Neural cell (in vitro differentiated cells): Measurements from ENCODE around the gene LURAP1L. TPM values are rescaled to one million over a fixed set of nuclear protein-coding genes. Genes with fewer than 3 reads are reported as not detected.

Source experiments
- H2AFZ ChIP-seq: fragments of 200-600, 300-800 bp; sonication (generic), shearing (Covaris generic); 2 replicates; pipeline ENCODE4 v1.6.0; 2014; ENCODE audit warnings: low read depth, mild to moderate bottlenecking, antibody characterized with exemption, low read length, moderate library complexity
- H3F3A ChIP-seq: fragments of 200-600 bp; shearing (Covaris generic); 2 replicates; pipeline ENCODE4 v1.6.1; 2016; ENCODE audit warnings: mild to moderate bottlenecking, moderate library complexity, mixed read lengths, antibody characterized with exemption, low read length; ENCODE audit not compliant: insufficient read depth, poor library complexity, severe bottlenecking
- H3K27ac ChIP-seq: fragments of 200-600, 300-800 bp; sonication (generic), shearing (Covaris generic); 2 replicates; pipeline ENCODE4 v1.5.1; 2014; ENCODE audit warnings: mild to moderate bottlenecking, low read length, moderate library complexity
- H3K27me3 ChIP-seq: fragments of 300-800, 200-600 bp; sonication (generic), shearing (Covaris generic); 2 replicates; pipeline ENCODE4 v1.6.0; 2014; ENCODE audit warnings: mild to moderate bottlenecking, low read depth, low read length, moderate library complexity; ENCODE audit not compliant: insufficient read depth
- H3K36me3 ChIP-seq: fragments of 300-800, 200-600 bp; sonication (generic), shearing (Covaris generic); 2 replicates; pipeline ENCODE4 v1.5.1; 2014; ENCODE audit warnings: mild to moderate bottlenecking, antibody characterized with exemption, low read length, moderate library complexity; ENCODE audit not compliant: insufficient read depth
- H3K4me2 ChIP-seq: fragments of 300-800, 200-600 bp; sonication (generic), shearing (Covaris generic); 2 replicates; pipeline ENCODE4 v1.6.0; 2014; ENCODE audit warnings: mild to moderate bottlenecking, low read length
- H3K4me3 ChIP-seq: fragments of 300-800, 200-600 bp; sonication (generic), shearing (Covaris generic); 2 replicates; pipeline ENCODE4 v1.5.1; 2014; ENCODE audit warnings: mild to moderate bottlenecking, low read length, moderate library complexity
- H3K79me2 ChIP-seq: fragments of 200-600 bp; shearing (Covaris generic); replicated peaks from 2 replicates; pipeline ENCODE4 v1.6.0; 2014; ENCODE audit warnings: mild to moderate bottlenecking, low read length, moderate library complexity; ENCODE audit not compliant: insufficient read depth
- H3K9ac ChIP-seq: fragments of 300-800, 200-600 bp; sonication (generic), shearing (Covaris generic); 2 replicates; pipeline ENCODE4 v1.6.1; 2016; ENCODE audit warnings: mild to moderate bottlenecking, low read length, mixed read lengths
- H3K9me2 ChIP-seq: fragments of 200-600 bp; shearing (Covaris generic); 2 replicates; pipeline ENCODE4 v1.6.1; 2016; ENCODE audit warnings: mild to moderate bottlenecking, low read length, mixed read lengths; ENCODE audit not compliant: insufficient read depth
- H3K9me3 ChIP-seq: fragments of 200-600, 300-800 bp; sonication (generic), shearing (Covaris generic); 2 replicates; pipeline ENCODE4 v1.6.1; 2016; ENCODE audit warnings: mild to moderate bottlenecking, mixed run types, low read length, moderate library complexity, mixed read lengths
- H4K20me1 ChIP-seq: fragments of 200-600 bp; shearing (Covaris generic); 2 replicates; pipeline ENCODE4 v1.6.1; 2016; ENCODE audit warnings: mild to moderate bottlenecking, mixed run types; ENCODE audit not compliant: insufficient read depth
- CTCF ChIP-seq: fragments of 450-650 bp; IDR thresholded peaks from 2 replicates; pipeline ENCODE4 v1.5.1; 2014; ENCODE audit warnings: antibody characterized with exemption, mild to moderate bottlenecking, moderate library complexity; ENCODE audit not compliant: poor library complexity, severe bottlenecking
- EP300 ChIP-seq: fragments of 450-650 bp; conservative IDR thresholded peaks from 2 replicates; pipeline ENCODE4 v1.6.1; 2014; ENCODE audit warnings: antibody characterized with exemption, mild to moderate bottlenecking, moderate library complexity; ENCODE audit not compliant: poor library complexity, severe bottlenecking
- EZH2 ChIP-seq: fragments of 200-600, 300-800 bp; shearing (Covaris generic), sonication (generic); IDR thresholded peaks from 2 replicates; pipeline ENCODE4 v1.6.1; 2014; ENCODE audit warnings: antibody characterized with exemption, low read length, borderline replicate concordance, mild to moderate bottlenecking; ENCODE audit not compliant: insufficient read depth, poor library complexity, severe bottlenecking
- MXI1 ChIP-seq: fragments of 450-650 bp; conservative IDR thresholded peaks from 2 replicates; pipeline ENCODE4 v1.6.1; 2014; ENCODE audit warnings: antibody characterized with exemption, mild to moderate bottlenecking; ENCODE audit not compliant: poor library complexity, severe bottlenecking
- POLR2AphosphoS5 ChIP-seq: IDR thresholded peaks from 2 replicates; pipeline ENCODE4 v1.6.1; 2012
- RAD21 ChIP-seq: fragments of 450-650 bp; conservative IDR thresholded peaks from 2 replicates; pipeline ENCODE4 v1.6.1; 2014; ENCODE audit warnings: antibody characterized with exemption, mild to moderate bottlenecking, moderate library complexity
- SMC3 ChIP-seq: fragments of 450-650 bp; conservative IDR thresholded peaks from 2 replicates; pipeline ENCODE4 v1.6.1; 2014; ENCODE audit warnings: antibody characterized with exemption, mild to moderate bottlenecking, moderate library complexity; ENCODE audit not compliant: poor library complexity
- TAF1 ChIP-seq: IDR thresholded peaks from 2 replicates; pipeline ENCODE4 v1.6.1; 2012; ENCODE audit warnings: low read depth
- polyA plus RNA-seq: library from polyadenylated mRNA; depleted of rRNA; stranded (reverse); fragments of >200 nt; gene quantifications from 2 replicates; pipeline ENCODE4 v1.2.3, GENCODE V29; 2014

LURAP1L gene
- polyA plus RNA-seq, 1 donor from 2014 or later = 0.59 TPM

GRCh38 chr9:12849486-12850003 is 74.7 kb downstream of the LURAP1L start:
- Histone ChIP-seq H3F3A (no peaks in the 10 kb centered on the region), H3K9ac (no peak overlapping the region), H3K9me3 (no peaks in the 10 kb centered on the region), H3K4me2 (no peak overlapping the region), H3K79me2 (no peaks in the 10 kb centered on the region), H3K9me2 (no peaks in the 10 kb centered on the region), H4K20me1 (no peaks in the 10 kb centered on the region), H3K27me3 (no peaks in the 10 kb centered on the region), H3K4me3 (no peak overlapping the region), H2AFZ (no peak overlapping the region), H3K27ac (no peak overlapping the region), H3K36me3 (no peaks in the 10 kb centered on the region)
- TF ChIP-seq SMC3 (no peak), CTCF (no peak), RAD21 (no peak)

GRCh38 chr9:12851341-12852090 is 76.7 kb downstream of the LURAP1L start:
- Histone ChIP-seq H3K9ac (no peak overlapping the region), H4K20me1 (no peaks in the 10 kb centered on the region), H2AFZ (no peak overlapping the region), H3F3A (no peaks in the 10 kb centered on the region), H3K4me3 (no peak overlapping the region), H3K9me3 (no peaks in the 10 kb centered on the region), H3K9me2 (no peaks in the 10 kb centered on the region), H3K27ac (no peak overlapping the region), H3K79me2 (no peaks in the 10 kb centered on the region), H3K27me3 (no peaks in the 10 kb centered on the region), H3K36me3 (no peaks in the 10 kb centered on the region), H3K4me2 (no peak overlapping the region)
- no peak for TF ChIP-seq POLR2AphosphoS5

- no peaks in the 10 kb centered on the region for H3K79me2 ChIP-seq
- TF ChIP-seq POLR2AphosphoS5 = no peak
- TF ChIP-seq SMC3 = no peak
- no peak for TF ChIP-seq MXI1
- TF ChIP-seq EP300 = no peak
- TF ChIP-seq TAF1 = no peak
- TF ChIP-seq EZH2 = no peak
- H3K9me3 ChIP-seq = no peaks in the 10 kb centered on the region
- no peaks in the 10 kb centered on the region for H3K36me3 ChIP-seq
- H4K20me1 ChIP-seq = no peaks in the 10 kb centered on the region
- H3K27ac ChIP-seq = no peak overlapping the region
- H3K9ac ChIP-seq = no peak overlapping the region
- no peaks in the 10 kb centered on the region for H3F3A ChIP-seq
- no peaks in the 10 kb centered on the region for H3K9me2 ChIP-seq
- no peak overlapping the region for H2AFZ ChIP-seq
- no peak overlapping the region for H3K4me2 ChIP-seq
- H3K27me3 ChIP-seq = no peaks in the 10 kb centered on the region
- H3K4me3 ChIP-seq = no peak overlapping the region
Measured at GRCh38 chr9:12853051-12853450, 78.2 kb downstream of the LURAP1L start.
